ENCODE measurements around the gene JADE2. TPM values are rescaled to one million over a fixed set of nuclear protein-coding genes. Genes with fewer than 3 reads are reported as not detected.

JADE2 gene
- polyA plus RNA-seq, 2 of the 4 experiments (the other 2 are of a cell fraction) = 24.0 to 27.1 TPM

- Histone ChIP-seq H3K27ac (peak overlapping the region in 1 of 2 experiments; percentile 10; a peak in 1 of 6 replicates), H3K4me1 (peaks cover 48% of the 10 kb centered on the region), H3K4me2 (no peak overlapping the region), H3K9me3 (no peaks in the 10 kb centered on the region), H3K4me3 (no peak overlapping the region)
- 90% methylated on average over 8 of the region's 8 CpGs for whole genome bisulfite sequencing (ENCODE audit: missing lambda C conversion rate)
- TF ChIP-seq MAZ (IDR thresholded peaks at IDR 0.05; ENCODE audit: borderline replicate concordance, low read depth, low read length) (no peak), FOSB (CRISPR knock-in tag; IDR thresholded peaks at IDR 0.05) (no peak)
- DNase-seq (ENCODE audit: low read depth in 1 of 2, low spot score in 1 of 2) (no peak), FAIRE-seq (no peak), ATAC-seq (no peak)
- POLR2A ChIA-PET = no interaction called here
- CTCF ChIA-PET = interaction anchor here (0.6 to 13.2 kb wide), 10 partner anchors 14 to 416 kb away, joined by 3 to 149 read pairs (median 18); partner anchors contain the start of gene CDKN2AIPNL
Measured at GRCh38 chr5:134530301-134531077, 5.0 kb downstream of the JADE2 start.

GRCh38 chr5:134533115-134533815 is 7.8 kb downstream of the JADE2 start:
- ATAC-seq (no peak), DNase-seq (ENCODE audit: low read depth in 1 of 2, low spot score in 1 of 2) (no peak), FAIRE-seq (no peak)
- Histone ChIP-seq H3K4me2 (no peak overlapping the region), H3K4me1 (peaks cover 43% of the 10 kb centered on the region), H3K9me3 (no peaks in the 10 kb centered on the region), H3K27ac (no peak overlapping the region), H3K4me3 (no peak overlapping the region)
- CTCF ChIA-PET = interaction anchor here (1.0 to 13.2 kb wide), 9 partner anchors 8 to 231 kb away, joined by 3 to 149 read pairs (median 5); partner anchors contain the start of gene CDKN2AIPNL
- POLR2A ChIA-PET = interaction anchor here (1.0 to 1.8 kb wide), 2 partner anchors 10 to 14 kb away, joined by 4 read pairs; no protein-coding TSS in a partner anchor
- TF ChIP-seq CHD2 (IDR thresholded peaks at IDR 0.05; ENCODE audit: low read length, partially characterized antibody) (no peak), JUNB (IDR thresholded peaks at IDR 0.05) (no peak), BHLHE40 (IDR thresholded peaks at IDR 0.05; ENCODE audit: low read depth, low read length) (no peak), HES2 (IDR thresholded peaks at IDR 0.05) (no peak), ZSCAN20 (CRISPR knock-in tag; IDR thresholded peaks at IDR 0.05) (no peak), NFE2L2 (conservative IDR thresholded peaks at IDR 0.05; ENCODE audit: low read length) (no peak), KDM5A (IDR thresholded peaks at IDR 0.05) (no peak), CEBPB (IDR thresholded peaks at IDR 0.05) (no peak), EHMT2 (IDR thresholded peaks at IDR 0.05; ENCODE audit: low read depth) (no peak), EP300 (IDR thresholded peaks at IDR 0.05) (no peak), USF2 (IDR thresholded peaks at IDR 0.05) (no peak), POLR2AphosphoS2 (conservative IDR thresholded peaks at IDR 0.05; ENCODE audit: low read length) (no peak), ZFP36 (IDR thresholded peaks at IDR 0.05; ENCODE audit: borderline replicate concordance, partially characterized antibody) (no peak), BCL3 (IDR thresholded peaks at IDR 0.05) (no peak), EHF (CRISPR knock-in tag; IDR thresholded peaks at IDR 0.05) (no peak)
- WGBS (ENCODE audit: missing lambda C conversion rate) = 91% methylated on average over 10 of the region's 10 CpGs

- Histone ChIP-seq H3K27ac (no peak overlapping the region), H3K4me2 (no peak overlapping the region), H3K9me3 (no peaks in the 10 kb centered on the region), H3K4me3 (no peak overlapping the region), H3K4me1 (peaks cover 34% of the 10 kb centered on the region; the same call in 2 of the 3 replicates)
- ChIA-PET CTCF (interaction anchor here (0.6 to 13.2 kb wide), 10 partner anchors 7 to 123 kb away, joined by 3 to 149 read pairs (median 4); partner anchors contain the start of genes CDKN2AIPNL and JADE2), POLR2A (interaction anchor here (1.0 to 1.8 kb wide), 2 partner anchors 10 to 13 kb away, joined by 4 read pairs; no protein-coding TSS in a partner anchor)
- TF ChIP-seq KDM5A (IDR thresholded peaks at IDR 0.05) (no peak), CBX2 (IDR thresholded peaks at IDR 0.05; ENCODE audit: borderline replicate concordance, low read depth) (no peak), RCOR1 (IDR thresholded peaks at IDR 0.05; ENCODE audit: low read depth, low read length) (no peak), SMC3 (IDR thresholded peaks at IDR 0.05) (no peak), FOXS1 (CRISPR knock-in tag; IDR thresholded peaks at IDR 0.05) (no peak), CEBPB (IDR thresholded peaks at IDR 0.05) (no peak), GATA3 (IDR thresholded peaks at IDR 0.05; ENCODE audit: borderline replicate concordance) (no peak), RARB (CRISPR knock-in tag; IDR thresholded peaks at IDR 0.05) (no peak), HOXB13 (CRISPR knock-in tag; IDR thresholded peaks at IDR 0.05; ENCODE audit: low read depth) (no peak), BHLHE40 (IDR thresholded peaks at IDR 0.05; ENCODE audit: low read depth, low read length) (no peak)
- FAIRE-seq = no peak
- 92% methylated on average over 6 of the region's 10 CpGs for WGBS (ENCODE audit: missing lambda C conversion rate)
- no peak for DNase-seq (ENCODE audit: low read depth in 1 of 2, low spot score in 1 of 2)
- no peak for ATAC-seq
Measured at GRCh38 chr5:134534058-134534725, 8.7 kb downstream of the JADE2 start.

Measured in A549 (cell line).